A673 (cell line): ENCODE results near the gene BICD2.

Source experiments
- CTCF ChIP-seq: fragments of 300-800, 200-600 bp; sonication (generic); conservative IDR thresholded peaks from 2 replicates; pipeline ENCODE4 v1.5.1; 2017; ENCODE audit warnings: low read depth, mild to moderate bottlenecking, antibody characterized with exemption, low read length, moderate library complexity, mixed read lengths
- EZH2 ChIP-seq: fragments of 200-600 bp; sonication (generic); IDR thresholded peaks from 2 replicates; pipeline ENCODE4 v1.6.1; 2017; ENCODE audit warnings: borderline replicate concordance, low read depth, mild to moderate bottlenecking, mixed read lengths, antibody characterized with exemption, low read length; ENCODE audit not compliant: poor library complexity, severe bottlenecking

GRCh38 chr9:92706218-92706940 lies 58.3 kb downstream of the BICD2 start:
- TF ChIP-seq CTCF (peak; percentile 64), EZH2 (no peak)
